GM12872 (cell line): ENCODE results near the gene PAQR9.

Experiments used
- TF ChIP-seq, protein P1 (sequence below): IDR thresholded peaks from 3 replicates; pipeline ENCODE4 v1.5.1; 2011; ENCODE audit warnings: low read depth, mild to moderate bottlenecking, low read length, moderate library complexity; ENCODE audit not compliant: insufficient read depth

PAQR9 gene

DNA sequence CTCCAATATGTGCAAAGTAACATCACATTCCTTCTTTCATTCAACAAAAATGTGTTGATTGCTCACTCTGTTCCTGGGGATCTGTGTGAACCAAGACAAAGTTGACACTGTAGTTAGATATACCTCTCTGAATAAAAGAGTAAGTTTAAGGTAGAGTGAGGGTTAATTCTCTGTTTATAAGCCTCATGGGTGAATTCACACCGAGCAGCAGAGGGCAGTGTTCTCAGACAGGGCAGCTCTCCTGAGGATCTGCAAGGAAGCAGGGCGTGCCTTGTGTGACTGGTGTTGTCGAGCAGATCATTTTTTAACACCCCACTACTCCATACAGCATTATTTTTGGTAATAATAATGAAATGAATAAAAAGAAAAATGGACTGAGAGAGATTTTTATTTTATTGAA, 34.4 kb downstream of the PAQR9 start:
- TF ChIP-seq, protein P1, sequence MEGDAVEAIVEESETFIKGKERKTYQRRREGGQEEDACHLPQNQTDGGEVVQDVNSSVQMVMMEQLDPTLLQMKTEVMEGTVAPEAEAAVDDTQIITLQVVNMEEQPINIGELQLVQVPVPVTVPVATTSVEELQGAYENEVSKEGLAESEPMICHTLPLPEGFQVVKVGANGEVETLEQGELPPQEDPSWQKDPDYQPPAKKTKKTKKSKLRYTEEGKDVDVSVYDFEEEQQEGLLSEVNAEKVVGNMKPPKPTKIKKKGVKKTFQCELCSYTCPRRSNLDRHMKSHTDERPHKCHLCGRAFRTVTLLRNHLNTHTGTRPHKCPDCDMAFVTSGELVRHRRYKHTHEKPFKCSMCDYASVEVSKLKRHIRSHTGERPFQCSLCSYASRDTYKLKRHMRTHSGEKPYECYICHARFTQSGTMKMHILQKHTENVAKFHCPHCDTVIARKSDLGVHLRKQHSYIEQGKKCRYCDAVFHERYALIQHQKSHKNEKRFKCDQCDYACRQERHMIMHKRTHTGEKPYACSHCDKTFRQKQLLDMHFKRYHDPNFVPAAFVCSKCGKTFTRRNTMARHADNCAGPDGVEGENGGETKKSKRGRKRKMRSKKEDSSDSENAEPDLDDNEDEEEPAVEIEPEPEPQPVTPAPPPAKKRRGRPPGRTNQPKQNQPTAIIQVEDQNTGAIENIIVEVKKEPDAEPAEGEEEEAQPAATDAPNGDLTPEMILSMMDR = peak; percentile 62

DNA sequence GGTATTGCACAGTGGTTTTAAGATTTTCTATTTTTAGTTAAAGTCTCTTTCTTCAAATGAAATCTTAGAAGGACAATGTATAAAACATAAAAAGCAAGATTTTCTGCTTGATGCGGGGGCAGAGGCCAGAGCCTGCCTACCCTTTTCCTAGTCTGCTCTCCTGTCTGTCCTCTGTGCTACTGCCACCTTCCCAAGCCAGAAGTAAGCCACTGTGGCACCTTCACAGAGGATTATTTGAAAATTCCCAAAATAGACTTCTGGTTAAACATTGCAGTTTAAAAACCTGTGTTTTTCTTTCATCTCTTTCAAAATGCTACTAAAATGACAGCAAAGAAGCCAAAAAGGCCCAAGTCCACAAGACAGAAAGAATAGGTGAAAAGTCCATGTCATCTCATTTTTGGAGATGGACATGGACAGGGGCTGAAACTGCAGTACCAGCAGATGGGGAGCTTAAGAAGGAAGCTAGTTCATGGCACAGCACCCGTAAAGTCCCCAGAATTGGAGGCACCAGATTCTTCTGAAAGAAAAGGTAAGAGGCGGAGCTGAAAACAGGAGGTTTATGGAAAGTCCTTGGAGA, 37.0 kb downstream of the PAQR9 start:
- TF ChIP-seq, protein P1 = no peak

DNA sequence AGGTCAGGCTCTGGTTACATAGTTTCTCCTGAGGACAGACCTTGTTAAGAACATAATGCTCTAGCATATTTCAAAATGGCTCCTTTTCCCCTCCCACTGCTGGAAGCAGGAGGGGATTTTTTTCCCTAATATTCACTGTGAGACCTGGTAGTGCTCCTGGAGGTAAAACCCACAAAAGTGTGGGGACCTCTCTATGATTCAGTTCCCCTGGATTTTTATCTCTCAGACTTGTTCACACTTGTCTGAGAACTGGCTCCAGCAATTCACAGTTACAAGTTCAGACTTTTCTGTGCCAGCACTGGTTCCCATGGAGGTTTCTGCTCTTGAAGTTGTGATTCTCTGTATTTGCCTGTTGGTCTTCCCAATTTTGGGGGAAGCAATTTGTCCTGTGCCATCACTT, 38.3 kb downstream of the PAQR9 start:
- TF ChIP-seq, protein P1 = no peak

DNA sequence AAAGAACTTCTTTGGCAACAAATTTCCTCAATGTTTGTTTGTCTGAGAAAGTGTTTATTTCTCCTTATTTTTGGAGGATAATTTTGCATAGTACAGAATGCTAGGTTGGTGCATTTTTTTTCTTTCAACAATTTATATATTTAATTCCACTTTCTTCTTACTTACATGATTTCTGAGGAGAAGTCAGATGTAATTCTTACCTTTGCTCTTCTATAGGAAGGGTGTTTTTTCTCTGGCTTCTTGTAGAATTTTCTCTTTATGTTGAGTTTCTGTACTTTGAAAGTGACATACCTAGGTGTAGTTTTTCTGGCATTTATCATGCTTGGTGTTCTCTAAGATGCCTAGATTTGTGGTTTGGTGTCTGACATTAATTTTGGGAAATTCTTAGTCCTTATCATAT, 39.8 kb downstream of the PAQR9 start:
- TF ChIP-seq, protein P1 = no peak

DNA sequence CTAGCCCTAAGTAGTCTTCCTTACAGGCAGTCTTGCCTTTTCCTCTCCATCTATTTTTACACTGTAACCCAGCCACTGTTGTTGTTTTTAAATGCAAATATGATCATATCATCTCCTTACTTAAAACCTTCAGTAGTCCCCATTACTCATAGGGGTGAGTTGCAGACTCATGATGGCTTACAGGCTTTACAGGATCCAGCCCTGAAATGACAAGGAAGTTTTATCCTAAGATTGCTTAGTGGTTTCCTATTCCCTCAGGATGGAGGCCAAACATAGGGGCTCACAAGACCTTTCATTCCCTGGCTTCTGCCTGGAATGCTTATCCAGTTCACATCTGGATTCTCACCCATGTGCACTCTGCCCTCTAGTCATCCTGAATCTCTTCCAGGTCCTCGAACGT, 46.9 kb downstream of the PAQR9 start:
- TF ChIP-seq, protein P1 = no peak

DNA sequence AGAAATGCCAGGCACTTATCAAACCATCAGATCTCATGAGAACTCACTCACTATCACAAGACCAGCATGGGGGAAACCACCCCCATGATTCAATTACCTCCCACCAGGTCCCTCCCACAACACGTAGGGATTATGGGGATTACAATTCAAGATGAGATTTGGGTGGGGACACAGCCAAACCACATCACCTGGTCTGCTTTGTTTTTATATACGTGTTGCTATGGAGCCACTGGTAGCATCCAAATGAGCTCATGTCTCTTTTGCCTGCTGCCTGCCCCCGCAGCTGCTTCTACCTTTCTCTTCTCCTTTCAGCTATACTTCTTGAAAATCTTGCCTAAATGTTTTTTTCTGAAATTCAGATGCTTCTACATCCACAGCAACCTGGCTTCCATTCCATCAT, 47.8 kb downstream of the PAQR9 start:
- TF ChIP-seq, protein P1 = no peak

DNA sequence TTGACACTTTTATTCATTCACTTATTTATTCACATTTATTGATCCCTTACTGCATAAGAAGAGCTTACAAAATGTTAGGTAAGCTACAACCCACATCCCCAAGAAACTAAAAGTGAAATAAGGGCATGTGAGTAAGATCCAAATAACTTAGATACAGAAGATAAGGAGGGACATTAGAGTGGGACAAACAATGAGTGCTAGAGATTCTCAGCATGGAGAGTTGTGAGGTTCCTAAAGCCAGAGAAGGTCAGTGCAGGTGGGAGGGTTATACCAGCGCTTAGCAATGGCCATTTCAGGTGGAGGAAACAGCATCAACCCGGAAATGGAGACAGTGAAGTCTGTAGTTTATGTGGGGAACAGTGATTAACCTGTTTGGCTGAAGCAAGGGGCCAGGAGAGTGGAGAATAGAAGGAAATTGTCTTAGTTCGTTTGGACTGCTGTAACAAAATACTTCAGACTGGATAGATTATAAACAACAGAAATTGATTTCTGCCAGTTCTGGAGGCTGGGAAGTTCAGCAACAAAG, 49.1 kb downstream of the PAQR9 start:
- TF ChIP-seq, protein P1 = no peak
